HG02943 (cell line): Measurements from ENCODE around the gene PNLIPRP1.

Source experiments
- ATAC-seq: cut with Tn5 transposase; IDR thresholded peaks from one replicate; pipeline ENCODE4 v1.9.1; 2021; ENCODE audit warnings: mild to moderate bottlenecking, low read depth, moderate library complexity; ENCODE audit not compliant: unreplicated experiment

Gene PNLIPRP1

GRCh38 chr10:116598329-116598728 is 7.6 kb downstream of the PNLIPRP1 start:
- ATAC-seq = no peak

GRCh38 chr10:116599991-116600390 is 9.2 kb downstream of the PNLIPRP1 start:
- ATAC-seq = no peak

GRCh38 chr10:116602648-116603400 is 12.1 kb downstream of the PNLIPRP1 start:
- ATAC-seq = no peak

GRCh38 chr10:116606061-116606483 is 15.3 kb downstream of the PNLIPRP1 start:
- no peak for ATAC-seq

DNA sequence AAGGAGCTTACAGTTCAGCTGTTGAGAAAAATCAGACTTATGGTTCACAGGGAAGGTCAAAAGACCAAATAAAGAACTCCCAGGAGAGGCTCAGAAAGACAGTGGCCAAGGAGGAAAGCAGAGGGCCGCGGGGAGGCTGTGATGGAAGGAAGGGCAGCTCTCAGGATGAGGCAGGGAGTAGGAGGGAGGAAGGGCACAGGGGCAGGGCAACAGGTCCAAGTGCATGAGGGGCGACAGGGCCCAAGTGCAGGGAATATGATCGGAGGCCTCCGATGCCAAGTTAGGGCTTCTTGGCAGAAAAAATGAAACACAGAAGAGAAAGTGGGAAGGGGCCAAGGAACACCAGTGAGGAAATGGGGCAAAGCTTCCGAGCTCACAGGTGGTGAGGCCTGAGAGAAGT is 16.6 kb downstream of the PNLIPRP1 start:
- ATAC-seq = no peak

DNA sequence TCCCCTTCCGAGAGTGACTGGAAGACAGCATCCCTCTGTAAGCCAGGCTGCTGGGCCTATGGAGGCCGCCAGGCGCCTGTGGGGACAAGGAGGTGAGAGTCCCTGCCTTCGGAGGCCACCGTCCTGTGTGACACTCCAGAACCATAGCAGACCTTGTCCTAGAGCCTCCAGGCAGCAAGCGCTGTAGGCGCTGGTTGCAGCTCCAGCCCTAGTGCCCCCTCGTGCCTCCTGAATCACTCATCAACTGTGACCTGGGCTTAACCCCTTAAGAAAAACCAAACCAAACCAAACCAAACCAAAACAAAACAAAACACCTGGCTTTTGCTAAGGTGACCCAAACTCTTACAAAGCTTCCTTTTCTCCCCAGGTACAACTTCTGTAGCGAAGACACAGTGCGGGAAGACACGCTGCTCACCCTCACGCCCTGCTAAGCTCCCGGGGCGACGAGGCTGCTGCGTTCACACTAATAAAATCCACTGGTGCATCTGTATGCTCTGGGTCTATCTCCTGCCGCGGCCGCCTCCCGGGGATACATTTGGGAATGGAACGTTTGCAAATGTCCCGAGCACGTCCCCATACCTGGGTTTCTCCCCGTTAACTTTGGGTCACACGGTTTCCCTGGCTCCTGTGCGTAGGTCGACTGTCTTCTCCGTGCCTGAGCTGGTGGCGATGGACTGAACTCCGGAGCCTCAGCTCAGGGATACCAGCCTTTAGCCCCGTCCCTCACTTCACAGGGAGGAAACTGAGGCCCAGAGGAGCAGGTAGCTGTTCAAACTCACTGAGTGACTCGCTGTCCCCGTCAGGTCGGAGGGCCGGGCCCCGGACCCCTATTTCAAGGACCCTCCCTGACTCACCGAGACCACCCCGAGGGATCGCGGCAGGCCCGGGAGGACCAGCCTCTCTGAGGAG is 18.2 kb downstream of the PNLIPRP1 start:
- ATAC-seq = no peak

DNA sequence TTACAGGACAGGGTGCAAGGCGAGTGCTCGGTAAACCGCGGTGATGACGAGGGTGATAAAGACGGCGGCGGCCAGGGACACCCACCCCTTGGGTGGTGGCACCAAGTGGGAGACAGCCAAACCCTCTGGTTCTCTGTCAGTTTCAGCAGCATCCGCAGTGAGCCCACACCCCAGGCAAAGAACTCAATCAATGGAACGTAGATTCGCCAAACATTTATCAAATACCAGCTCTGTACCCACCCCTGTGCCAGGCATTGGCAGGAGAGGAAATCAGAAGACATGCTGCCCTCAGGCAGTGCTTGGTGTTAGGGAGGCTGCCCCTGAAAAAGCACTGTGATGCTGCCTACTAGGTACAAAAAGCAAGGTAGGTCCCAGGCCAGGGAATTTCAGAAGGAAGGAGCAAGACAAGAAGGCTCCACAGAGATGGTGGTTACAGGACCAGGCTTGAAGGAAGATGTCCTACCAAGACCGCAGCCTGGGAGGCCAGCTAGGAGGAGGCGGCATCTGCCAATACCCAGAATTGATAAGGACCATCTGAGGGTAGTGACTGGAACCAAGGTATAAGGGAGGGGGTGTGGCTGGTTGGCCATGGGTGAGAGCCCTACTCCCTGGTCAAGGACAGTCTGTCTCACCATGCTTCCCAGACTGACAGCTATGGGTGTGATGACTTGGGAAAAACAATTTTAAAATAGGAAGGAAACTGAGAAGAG is 19.8 kb downstream of the PNLIPRP1 start:
- no peak for ATAC-seq

DNA sequence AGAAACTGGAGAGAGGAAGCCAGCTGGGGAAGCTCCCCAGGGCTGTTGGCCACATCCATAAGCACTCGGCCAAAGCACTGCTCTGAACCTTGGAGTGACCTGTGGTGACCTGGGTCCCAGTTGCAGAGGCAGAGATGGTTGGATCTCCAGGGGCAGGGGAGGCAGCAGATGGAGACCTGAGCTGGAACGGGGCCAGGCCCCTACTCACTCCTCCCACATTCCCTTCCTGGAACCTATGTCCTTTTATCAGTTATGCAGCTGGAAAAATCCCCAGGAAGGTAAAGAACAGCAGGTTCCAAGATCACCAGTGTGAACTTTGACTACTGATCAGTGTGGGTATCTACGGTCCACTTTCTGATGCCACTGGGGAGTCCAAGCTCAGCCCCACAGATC is 20.4 kb downstream of the PNLIPRP1 start:
- no peak for ATAC-seq

- ATAC-seq = no peak
These were observed 21.5 kb downstream of the PNLIPRP1 start for GRCh38 chr10:116612107-116612769.

- no peak for ATAC-seq
These were observed 22.7 kb downstream of the PNLIPRP1 start for GRCh38 chr10:116613471-116613870.

GRCh38 chr10:116614796-116615195 is 24.0 kb downstream of the PNLIPRP1 start:
- no peak for ATAC-seq

DNA sequence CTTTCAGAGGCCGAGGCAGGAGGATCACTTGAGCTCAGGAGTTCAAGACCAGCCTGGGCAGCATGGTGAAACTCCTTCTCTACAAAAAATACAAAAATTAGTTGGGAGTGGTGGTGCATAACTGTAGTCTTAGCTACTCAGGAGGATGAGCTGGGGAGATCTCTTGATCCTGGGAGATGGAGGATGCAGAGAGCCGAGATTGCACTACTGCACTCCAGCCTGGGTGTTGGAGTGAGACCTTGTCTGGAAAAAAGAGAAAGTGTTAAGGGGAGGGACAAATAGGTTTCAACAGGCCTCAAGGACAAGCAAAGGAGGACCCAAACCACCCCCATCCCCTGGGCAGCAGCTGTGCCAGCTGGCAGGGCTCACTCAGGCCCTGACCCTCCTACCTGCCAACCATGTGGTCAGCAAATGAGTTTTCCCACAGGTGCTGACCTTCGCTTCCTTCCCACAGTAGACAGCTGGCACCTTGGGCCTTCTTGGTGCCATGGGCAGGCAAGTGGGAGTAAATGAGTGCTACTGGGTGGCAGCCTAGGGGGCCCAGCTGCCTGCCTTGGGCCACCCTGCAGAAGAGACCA is 24.5 kb downstream of the PNLIPRP1 start:
- ATAC-seq = no peak

- ATAC-seq = no peak
These were observed 30.0 kb downstream of the PNLIPRP1 start, which contains the start of gene PNLIPRP2 for GRCh38 chr10:116620423-116621400. PNLIPRP2 (plus strand) TSS chr10:116620953.

DNA sequence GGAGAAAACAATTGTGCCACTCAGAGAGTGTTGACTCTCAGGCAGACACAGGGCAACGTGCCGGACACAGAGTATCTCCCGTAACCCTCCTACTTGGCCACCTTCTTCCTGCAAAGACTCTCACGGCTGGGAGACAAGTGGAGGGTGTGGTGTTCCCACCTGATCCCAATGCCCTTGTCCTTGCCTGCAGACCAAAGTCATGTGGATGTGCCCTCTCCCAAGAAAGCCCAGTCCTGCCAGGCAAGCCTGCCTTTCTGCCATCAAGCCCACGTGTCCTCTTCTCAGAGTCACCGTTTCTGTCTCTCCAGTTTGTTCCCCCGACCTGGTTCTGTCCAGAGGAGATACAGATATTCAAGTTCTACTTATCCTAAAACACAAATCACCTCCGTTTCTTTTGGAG is 30.7 kb downstream of the PNLIPRP1 start:
- no peak for ATAC-seq

GRCh38 chr10:116621934-116622655 is 31.3 kb downstream of the PNLIPRP1 start:
- no peak for ATAC-seq

DNA sequence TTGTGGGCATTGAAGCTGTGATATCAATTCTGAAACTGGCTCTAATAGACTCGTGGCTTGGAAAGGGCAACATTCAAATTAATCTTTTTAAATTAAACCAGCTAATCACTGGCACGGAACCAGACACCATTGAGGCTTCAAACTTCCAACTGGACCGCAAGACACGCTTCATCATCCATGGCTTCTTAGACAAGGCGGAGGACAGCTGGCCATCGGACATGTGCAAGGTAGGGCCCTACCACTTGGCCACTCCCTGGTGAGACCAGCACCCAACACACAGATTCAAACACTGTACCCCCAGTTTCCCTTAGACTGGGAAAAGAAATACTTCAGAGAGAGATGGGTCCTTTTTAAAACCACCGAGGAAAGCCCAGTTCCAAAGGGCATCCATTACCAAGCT is 35.1 kb downstream of the PNLIPRP1 start:
- no peak for ATAC-seq

DNA sequence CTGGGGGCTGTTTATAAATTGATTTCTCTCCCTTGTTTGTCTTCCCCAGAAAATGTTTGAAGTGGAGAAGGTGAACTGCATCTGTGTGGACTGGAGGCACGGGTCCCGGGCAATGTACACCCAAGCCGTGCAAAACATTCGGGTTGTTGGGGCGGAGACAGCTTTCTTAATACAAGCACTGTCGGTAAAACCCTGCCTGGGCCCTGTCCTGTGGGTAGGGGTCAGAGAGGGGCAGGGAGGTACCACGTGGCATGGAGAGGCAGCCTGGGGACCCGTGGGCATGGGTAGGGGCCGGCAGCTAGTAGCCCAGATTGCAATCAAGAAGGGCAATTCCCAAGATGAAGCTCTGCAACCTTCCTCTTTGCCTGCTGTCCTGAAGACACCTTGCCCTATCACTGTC is 36.1 kb downstream of the PNLIPRP1 start:
- no peak for ATAC-seq

DNA sequence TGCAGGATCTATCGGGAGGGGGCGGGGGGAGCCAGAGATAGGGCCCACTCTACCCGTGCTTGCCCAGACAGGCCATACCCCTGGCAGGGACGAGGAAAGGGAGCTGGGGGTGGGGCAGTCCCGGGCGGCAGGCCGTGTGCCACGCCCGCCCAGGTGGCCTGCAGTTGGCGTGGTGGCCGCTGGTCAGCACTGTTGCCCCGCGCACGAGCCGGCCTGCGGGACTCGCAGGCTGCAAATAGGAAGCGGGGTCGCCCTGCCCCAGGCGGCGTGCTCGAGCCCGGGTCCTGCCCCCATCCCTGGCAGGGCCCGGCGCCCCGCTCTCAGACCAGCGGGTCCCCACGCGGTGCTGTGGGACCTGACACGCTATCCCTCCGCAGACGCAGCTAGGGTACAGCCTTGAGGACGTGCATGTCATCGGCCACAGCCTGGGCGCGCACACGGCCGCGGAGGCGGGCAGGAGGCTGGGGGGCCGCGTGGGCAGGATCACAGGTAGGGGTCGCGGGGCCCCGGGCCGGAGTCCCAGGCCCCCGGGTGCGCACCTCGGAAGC is 36.7 kb downstream of the PNLIPRP1 start:
- no peak for ATAC-seq
